ENCODE results near the gene MAGI1. TPM values are rescaled to one million over a fixed set of nuclear protein-coding genes. Genes with fewer than 3 reads are reported as not detected.
"Not testable (repeated sequence)": the region's sequence is repeated elsewhere in the genome, so short reads cannot be mapped to it uniquely, and the experiment has no call there.

Gene MAGI1
- total RNA-seq, 2 donors from 2014 or later = 0.39 TPM; not detected in 1

- ATAC-seq (no peak), DNase-seq (ENCODE audit: low spot score in 2 of 2) (no peak)
- Mint-ChIP-seq H3K36me3 (no peaks in the 10 kb centered on the region), H3K9me3 (peaks cover 3 to 4% of the 10 kb centered on the region in 2 donors), H3K27ac (no peak overlapping the region)
Observed at GRCh38 chr3:65894679-65895453, 143.9 kb downstream of the MAGI1 start.

GRCh38 chr3:65894126-65894525 is 144.6 kb downstream of the MAGI1 start:
- H3K36me3 Mint-ChIP-seq = no peaks in the 10 kb centered on the region
- peaks cover 3 to 4% of the 10 kb centered on the region in 2 donors for H3K9me3 Mint-ChIP-seq
- no peak for ATAC-seq
- no peak overlapping the region for H3K27ac Mint-ChIP-seq
- DNase-seq (ENCODE audit: low spot score in 2 of 2) = no peak

DNA sequence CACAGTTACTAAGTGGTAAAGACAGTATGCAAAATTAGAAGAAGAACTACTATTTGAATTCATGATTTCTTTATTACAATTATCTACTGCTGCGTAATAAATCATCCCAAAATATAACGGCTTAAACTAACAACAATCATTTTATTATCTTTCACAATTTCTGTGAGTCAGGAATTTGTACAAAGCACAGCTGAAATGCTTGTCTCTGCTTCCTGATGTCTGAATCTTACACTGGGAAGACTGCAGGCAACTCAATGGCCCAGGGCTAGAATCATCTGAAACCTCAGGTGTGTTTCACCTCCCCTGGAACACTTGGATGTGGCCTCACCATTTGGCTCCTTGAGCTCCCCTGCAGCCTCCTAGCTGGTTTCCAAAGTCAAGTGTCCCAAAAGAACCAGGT is 145.1 kb downstream of the MAGI1 start:
- DNase-seq (ENCODE audit: low spot score in 2 of 2) (no peak), ATAC-seq (no peak)
- H3K9me3 Mint-ChIP-seq = peaks cover 3 to 4% of the 10 kb centered on the region in 2 donors
- no peaks in the 10 kb centered on the region for H3K36me3 Mint-ChIP-seq
- no peak overlapping the region for H3K27ac Mint-ChIP-seq

GRCh38 chr3:65891477-65891876 is 147.2 kb downstream of the MAGI1 start:
- not testable (repeated sequence) for H3K9me3 Mint-ChIP-seq; H3K27ac Mint-ChIP-seq; H3K36me3 Mint-ChIP-seq; DNase-seq (ENCODE audit: low spot score in 2 of 2); ATAC-seq

GRCh38 chr3:65890328-65890727 is 148.4 kb downstream of the MAGI1 start:
- no peak for ATAC-seq
- no peaks in the 10 kb centered on the region for H3K36me3 Mint-ChIP-seq
- H3K27ac Mint-ChIP-seq = no peak overlapping the region
- DNase-seq (ENCODE audit: low spot score in 2 of 2) = no peak
- H3K9me3 Mint-ChIP-seq = peaks cover 3 to 4% of the 10 kb centered on the region in 2 donors

DNA sequence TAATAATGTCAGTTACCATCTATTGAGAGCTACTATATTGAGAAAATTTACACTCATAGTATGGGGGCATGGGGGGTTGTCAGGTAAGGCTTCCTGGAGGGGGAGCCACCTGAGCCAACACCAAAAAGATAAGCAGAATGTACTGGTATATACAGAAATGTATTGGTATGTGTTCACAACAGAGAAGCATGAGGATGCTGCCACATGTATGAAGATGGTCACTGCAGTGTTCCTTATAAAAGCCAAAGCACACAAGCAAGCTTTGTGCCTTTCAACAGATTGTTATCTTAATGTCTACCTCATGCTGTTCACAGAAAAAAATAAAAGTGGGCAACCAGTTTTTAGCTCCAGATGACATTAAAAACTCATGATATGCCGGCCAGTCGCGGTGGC is 149.0 kb downstream of the MAGI1 start:
- no peaks in the 10 kb centered on the region for H3K36me3 Mint-ChIP-seq
- peaks cover 3 to 4% of the 10 kb centered on the region in 2 donors for H3K9me3 Mint-ChIP-seq
- no peak for ATAC-seq

GRCh38 chr3:65888980-65889706 is 149.6 kb downstream of the MAGI1 start:
- no peak for ATAC-seq
- no peak overlapping the region for H3K27ac Mint-ChIP-seq

More for the DNA sequence above, 149.0 kb downstream of the MAGI1 start:
- DNase-seq (ENCODE audit: low spot score in 2 of 2) = no peak
- no peak overlapping the region for H3K27ac Mint-ChIP-seq

GRCh38 chr3:65888196-65888595 is 150.5 kb downstream of the MAGI1 start:
- Mint-ChIP-seq H3K27ac (no peak overlapping the region), H3K9me3 (peaks cover 3 to 4% of the 10 kb centered on the region in 2 donors), H3K36me3 (no peaks in the 10 kb centered on the region)
- no peak for DNase-seq (ENCODE audit: low spot score in 2 of 2)
- ATAC-seq = no peak

More at GRCh38 chr3:65888980-65889706, 149.6 kb downstream of the MAGI1 start:
- Mint-ChIP-seq H3K9me3 (peaks cover 3 to 4% of the 10 kb centered on the region in 2 donors), H3K36me3 (no peaks in the 10 kb centered on the region)
- DNase-seq (ENCODE audit: low spot score in 2 of 2) = no peak

DNA sequence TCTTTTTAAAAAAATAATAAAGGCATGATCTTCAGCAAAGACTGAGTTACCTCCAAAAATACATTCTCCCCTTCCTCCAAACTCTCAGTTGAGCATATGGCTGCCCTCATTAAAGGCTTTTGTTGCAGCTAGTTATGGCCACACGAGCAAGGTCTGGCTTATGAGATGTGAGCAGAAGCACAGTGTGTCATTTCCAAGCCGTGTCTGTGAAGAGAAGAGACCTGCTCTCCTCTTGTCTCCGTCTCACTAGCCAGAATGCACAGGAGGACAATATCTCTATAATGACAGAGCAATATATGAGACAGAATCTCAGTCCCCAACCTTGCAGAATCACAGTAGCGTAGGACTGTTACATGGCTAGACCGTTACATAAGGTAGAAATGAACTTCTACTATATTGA is 152.3 kb downstream of the MAGI1 start:
- DNase-seq (ENCODE audit: low spot score in 2 of 2) = no peak
- peaks cover 4 to 7% of the 10 kb centered on the region in 2 donors for H3K9me3 Mint-ChIP-seq
- peaks cover 0 to 4% of the 10 kb centered on the region in 2 donors for H3K36me3 Mint-ChIP-seq
- no peak overlapping the region for H3K27ac Mint-ChIP-seq
- no peak for ATAC-seq

DNA sequence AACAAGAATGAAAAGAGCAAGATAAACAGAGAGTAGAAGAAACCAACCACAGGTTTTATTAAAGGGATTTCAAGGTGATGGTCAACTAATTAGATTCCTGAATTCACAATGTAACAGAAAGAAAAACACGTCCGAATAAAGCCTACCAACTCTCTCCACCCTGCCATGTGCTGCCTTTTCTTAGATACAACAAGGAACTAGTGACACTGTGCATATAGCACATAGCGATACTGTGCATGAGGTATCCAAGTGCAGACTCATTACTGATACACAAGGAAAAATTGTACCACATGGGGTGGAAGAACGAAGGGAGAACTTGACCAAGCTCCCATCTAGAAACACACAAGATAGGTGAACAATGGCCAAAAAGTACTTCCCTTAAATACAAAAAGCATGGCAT is 154.6 kb downstream of the MAGI1 start:
- peaks cover 0 to 4% of the 10 kb centered on the region in 2 donors for H3K9me3 Mint-ChIP-seq

GRCh38 chr3:65883613-65884012 is 155.1 kb downstream of the MAGI1 start:
- Mint-ChIP-seq H3K36me3 (peaks cover 0 to 4% of the 10 kb centered on the region in 2 donors), H3K27ac (no peak overlapping the region), H3K9me3 (peaks cover 0 to 4% of the 10 kb centered on the region in 2 donors)
- DNase-seq (ENCODE audit: low spot score in 2 of 2) (no peak), ATAC-seq (no peak)

More for the DNA sequence above, 154.6 kb downstream of the MAGI1 start:
- peaks cover 0 to 4% of the 10 kb centered on the region in 2 donors for H3K36me3 Mint-ChIP-seq
- ATAC-seq (no peak), DNase-seq (ENCODE audit: low spot score in 2 of 2) (no peak)
- H3K27ac Mint-ChIP-seq = no peak overlapping the region

- peaks cover 0 to 4% of the 10 kb centered on the region in 2 donors for H3K9me3 Mint-ChIP-seq
- DNase-seq (ENCODE audit: low spot score in 2 of 2) (no peak), ATAC-seq (no peak)
- H3K27ac Mint-ChIP-seq = no peak overlapping the region
- peaks cover 0 to 4% of the 10 kb centered on the region in 2 donors for H3K36me3 Mint-ChIP-seq
Observed at GRCh38 chr3:65880350-65880749, 158.4 kb downstream of the MAGI1 start.

- DNase-seq (ENCODE audit: low spot score in 2 of 2) (no peak), ATAC-seq (no peak)
- no peak overlapping the region for H3K27ac Mint-ChIP-seq
- H3K9me3 Mint-ChIP-seq = peaks cover 0 to 4% of the 10 kb centered on the region in 2 donors
- H3K36me3 Mint-ChIP-seq = peaks cover 0 to 4% of the 10 kb centered on the region in 2 donors
Observed at GRCh38 chr3:65879372-65879771, 159.3 kb downstream of the MAGI1 start.

DNA sequence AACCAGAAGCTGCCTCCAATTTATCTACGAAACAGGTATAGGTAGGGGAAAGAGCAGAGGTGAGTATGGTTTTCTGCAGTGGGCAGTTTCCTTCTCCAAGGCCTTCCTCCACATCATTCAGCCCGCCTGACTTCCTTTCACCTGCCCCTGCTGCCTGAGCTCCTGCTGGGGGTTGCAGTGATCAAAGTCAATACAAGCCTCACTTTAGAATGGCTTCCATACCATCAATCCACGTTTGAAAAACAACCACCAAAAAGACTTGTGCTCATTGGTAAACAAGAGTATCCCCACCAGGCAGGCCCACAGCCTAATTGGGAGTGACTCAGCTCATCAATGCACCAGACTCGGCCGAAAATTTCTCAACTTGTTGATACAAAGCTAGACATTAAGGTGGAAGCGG is 159.9 kb downstream of the MAGI1 start:
- no peak overlapping the region for H3K27ac Mint-ChIP-seq
- ATAC-seq (no peak), DNase-seq (ENCODE audit: low spot score in 2 of 2) (no peak)
- peaks cover 0 to 4% of the 10 kb centered on the region in 2 donors for H3K36me3 Mint-ChIP-seq
- H3K9me3 Mint-ChIP-seq = peaks cover 0 to 4% of the 10 kb centered on the region in 2 donors

GRCh38 chr3:65877160-65877559 is 161.6 kb downstream of the MAGI1 start:
- ATAC-seq (no peak), DNase-seq (ENCODE audit: low spot score in 2 of 2) (no peak)
- H3K36me3 Mint-ChIP-seq = peaks cover 0 to 1% of the 10 kb centered on the region in 2 donors
- H3K27ac Mint-ChIP-seq = no peak overlapping the region
- H3K9me3 Mint-ChIP-seq = peaks cover 0 to under 1% of the 10 kb centered on the region in 2 donors

DNA sequence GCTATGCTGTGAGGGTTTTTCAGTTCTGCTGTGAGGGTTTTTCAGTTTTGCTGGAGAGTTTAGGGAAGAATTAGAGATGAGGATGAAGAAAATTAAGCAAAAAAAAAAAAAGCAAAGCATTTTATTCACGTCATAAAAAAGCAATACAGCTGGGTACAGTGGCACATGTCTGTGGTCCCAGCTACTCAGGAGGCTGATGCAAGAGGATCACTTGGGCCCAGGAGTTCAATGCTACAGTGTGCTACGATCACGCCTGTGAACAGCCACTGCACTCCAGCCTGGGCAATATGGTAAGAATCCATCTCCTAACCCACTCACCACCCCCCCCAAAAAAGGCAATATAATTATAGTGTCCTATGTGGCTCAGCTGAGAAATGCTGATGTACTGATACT is 162.7 kb downstream of the MAGI1 start:
- no peak for DNase-seq (ENCODE audit: low spot score in 2 of 2)
- no peaks in the 10 kb centered on the region for H3K36me3 Mint-ChIP-seq
- H3K27ac Mint-ChIP-seq = no peak overlapping the region
- no peaks in the 10 kb centered on the region for H3K9me3 Mint-ChIP-seq
- no peak for ATAC-seq

DNA sequence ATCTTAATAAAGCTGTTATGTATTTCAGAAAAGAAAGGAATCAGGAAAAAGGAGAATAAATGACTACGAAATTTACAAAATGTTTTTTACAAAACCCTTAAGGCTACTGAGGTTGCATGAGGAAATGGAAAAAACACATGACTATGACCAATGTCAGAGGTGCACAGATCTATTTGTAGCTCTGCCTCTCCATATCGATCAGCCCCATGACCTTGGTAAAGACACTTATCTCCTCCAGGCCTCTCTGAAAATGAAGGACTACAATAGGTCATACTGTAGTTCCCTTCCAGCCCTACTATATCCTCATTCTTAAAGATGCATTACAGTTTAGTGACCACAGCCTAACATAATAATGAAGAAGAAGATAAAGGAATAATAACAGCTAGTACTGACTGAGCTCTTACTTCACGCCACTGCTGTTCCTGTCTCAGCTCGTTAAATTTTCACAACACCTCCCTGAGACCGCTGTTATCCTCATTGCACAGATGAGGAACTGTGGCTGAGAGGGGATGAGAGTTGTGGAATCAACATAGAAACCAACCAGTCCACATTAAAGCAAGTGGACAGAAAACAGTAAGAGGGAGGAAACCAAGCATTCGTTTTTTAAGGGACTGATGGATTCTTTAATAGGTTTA is 163.2 kb downstream of the MAGI1 start:
- ATAC-seq (no peak), DNase-seq (ENCODE audit: low spot score in 2 of 2) (no peak)
- Mint-ChIP-seq H3K9me3 (no peaks in the 10 kb centered on the region), H3K27ac (no peak overlapping the region), H3K36me3 (no peaks in the 10 kb centered on the region)
